Measurements from ENCODE around the gene UNC79. TPM values are rescaled to one million over a fixed set of nuclear protein-coding genes. Genes with fewer than 3 reads are reported as not detected.

The UNC79 gene
- total and polyA plus RNA-seq, 8 donors: 1.2 to 3.8 (median 1.7) TPM

GRCh38 chr14:93533842-93534241, 103.1 kb downstream of the UNC79 start:
- Histone ChIP-seq H3K4me3 (no peak overlapping the region), H3K36me3 (no peaks in the 10 kb centered on the region), H3K27me3 (no peaks in the 10 kb centered on the region), H3K4me1 (no peaks in the 10 kb centered on the region), H3K27ac (no peak overlapping the region), H3K9me3 (no peaks in the 10 kb centered on the region)
- no peak for TF ChIP-seq CTCF (IDR thresholded peaks at IDR 0.05)
- no peak for DNase-seq
- peak in 2 of 4 donors; percentile 77 to 84 for ATAC-seq
- FAIRE-seq: no peak
- intact Hi-C loops (cut with DNase I): no loop called here

GRCh38 chr14:93535537-93535936, 104.8 kb downstream of the UNC79 start:
- H3K27me3 ChIP-seq: no peaks in the 10 kb centered on the region
- H3K4me3 ChIP-seq: no peak overlapping the region
- H3K9me3 ChIP-seq: no peaks in the 10 kb centered on the region
- no peak for FAIRE-seq
- DNase-seq: no peak
- no peak for TF ChIP-seq CTCF (IDR thresholded peaks at IDR 0.05)
- no peaks in the 10 kb centered on the region for H3K4me1 ChIP-seq
- no peak for ATAC-seq
- intact Hi-C loops (cut with DNase I): no loop called here
- no peak overlapping the region for H3K27ac ChIP-seq
- H3K36me3 ChIP-seq: no peaks in the 10 kb centered on the region
- 78 to 87% methylated on average over 3 of the region's 3 CpGs for WGBS, 2 donors

GRCh38 chr14:93536945-93537344, 106.2 kb downstream of the UNC79 start:
- Histone ChIP-seq H3K4me3 (no peak overlapping the region), H3K36me3 (no peaks in the 10 kb centered on the region), H3K4me1 (no peaks in the 10 kb centered on the region), H3K9me3 (no peaks in the 10 kb centered on the region), H3K27me3 (no peaks in the 10 kb centered on the region), H3K27ac (no peak overlapping the region)
- no peak for FAIRE-seq
- intact Hi-C loops (cut with DNase I): no loop called here
- WGBS, 2 donors: 82 to 84% methylated on average over 8 of the region's 8 CpGs
- no peak for TF ChIP-seq CTCF (IDR thresholded peaks at IDR 0.05)
- ATAC-seq: no peak
- no peak for DNase-seq

GRCh38 chr14:93537951-93538350, 107.2 kb downstream of the UNC79 start:
- Histone ChIP-seq H3K27ac (no peak overlapping the region), H3K4me3 (no peak overlapping the region), H3K4me1 (no peaks in the 10 kb centered on the region), H3K36me3 (no peaks in the 10 kb centered on the region), H3K9me3 (no peaks in the 10 kb centered on the region), H3K27me3 (no peaks in the 10 kb centered on the region)
- FAIRE-seq: no peak
- WGBS, 2 donors: 83 to 87% methylated on average over 16 of the region's 16 CpGs
- ATAC-seq: no peak
- intact Hi-C loops (cut with DNase I): no loop called here
- no peak for TF ChIP-seq CTCF (IDR thresholded peaks at IDR 0.05)
- no peak for DNase-seq

- Histone ChIP-seq H3K9me3 (no peaks in the 10 kb centered on the region), H3K27ac (no peak overlapping the region), H3K27me3 (no peaks in the 10 kb centered on the region), H3K4me1 (no peaks in the 10 kb centered on the region), H3K36me3 (no peaks in the 10 kb centered on the region), H3K4me3 (no peak overlapping the region)
- intact Hi-C loops (cut with DNase I): no loop called here
- FAIRE-seq (no peak), DNase-seq (no peak), ATAC-seq (no peak)
- no peak for TF ChIP-seq CTCF (IDR thresholded peaks at IDR 0.05)
- WGBS, 2 donors: 95% methylated on average over 9 of the region's 9 CpGs
Measured at GRCh38 chr14:93538413-93538812, 107.7 kb downstream of the UNC79 start.
